Ishikawa (cell line): ENCODE results near the gene BRCA1.

Experiments
- CEBPB ChIP-seq: IDR thresholded peaks from 2 replicates; pipeline ENCODE4 v1.6.1; 2012
- EP300 ChIP-seq: IDR thresholded peaks from 2 replicates; pipeline ENCODE4 v1.6.1; 2012; ENCODE audit warnings: borderline replicate concordance
- FOXM1 ChIP-seq: IDR thresholded peaks from 2 replicates; pipeline ENCODE4 v1.6.1; 2012; ENCODE audit warnings: low read depth, borderline replicate concordance
- MAX ChIP-seq: IDR thresholded peaks from 2 replicates; pipeline ENCODE4 v1.6.1; 2012
- RAD21 ChIP-seq: IDR thresholded peaks from 2 replicates; pipeline ENCODE4 v1.6.1; 2012; ENCODE audit warnings: low read depth
- REST ChIP-seq: IDR thresholded peaks from 2 replicates; pipeline ENCODE4 v1.6.1; 2012; ENCODE audit warnings: low read depth, mild to moderate bottlenecking
- TCF12 ChIP-seq: IDR thresholded peaks from 2 replicates; pipeline ENCODE4 v1.6.1; 2012; ENCODE audit warnings: low read depth
- USF1 ChIP-seq: IDR thresholded peaks from 2 replicates; pipeline ENCODE4 v1.6.1; 2012

GRCh38 chr17:43030137-43030767, 94.9 kb downstream of the BRCA1 start:
- TF ChIP-seq MAX (no peak), EP300 (no peak), REST (no peak), CEBPB (no peak), RAD21 (no peak), USF1 (no peak), TCF12 (no peak), FOXM1 (no peak)
